Measurements from ENCODE around the gene GPR137. TPM values are rescaled to one million over a fixed set of nuclear protein-coding genes. Genes with fewer than 3 reads are reported as not detected.

GPR137 gene
- total RNA-seq, 1 donor from 2014 or later, result 52.5 TPM

- Mint-ChIP-seq H3K36me3 (ENCODE audit: unreplicated experiment) (peaks cover 4% of the 10 kb centered on the region), H3K4me3 (ENCODE audit: unreplicated experiment) (peak overlapping the region; percentile 21), H3K4me1 (ENCODE audit: low read depth, unreplicated experiment) (peaks cover 17% of the 10 kb centered on the region), H3K27ac (ENCODE audit: unreplicated experiment) (peak overlapping the region; percentile 36), H3K9me3 (ENCODE audit: unreplicated experiment) (peaks cover 15% of the 10 kb centered on the region), H3K27me3 (ENCODE audit: unreplicated experiment) (peaks cover 14% of the 10 kb centered on the region)
- DNase-seq, result peak; percentile 62
- TF ChIP-seq CTCF (IDR thresholded peaks at IDR 0.05; ENCODE audit: partially characterized antibody, unreplicated experiment), result peak; percentile 59
Observed at GRCh38 chr11:64331569-64332371, 46.1 kb downstream of the GPR137 start.

- Mint-ChIP-seq H3K27me3 (ENCODE audit: unreplicated experiment) (peaks cover 17% of the 10 kb centered on the region), H3K4me3 (ENCODE audit: unreplicated experiment) (peak overlapping the region; percentile 20), H3K4me1 (ENCODE audit: low read depth, unreplicated experiment) (peaks cover 23% of the 10 kb centered on the region), H3K27ac (ENCODE audit: unreplicated experiment) (no peak overlapping the region), H3K9me3 (ENCODE audit: unreplicated experiment) (peaks cover 18% of the 10 kb centered on the region), H3K36me3 (ENCODE audit: unreplicated experiment) (no peaks in the 10 kb centered on the region)
- TF ChIP-seq CTCF (IDR thresholded peaks at IDR 0.05; ENCODE audit: partially characterized antibody, unreplicated experiment), result no peak
- no peak for DNase-seq
Observed at GRCh38 chr11:64333556-64333955, 47.9 kb downstream of the GPR137 start.

GRCh38 chr11:64334764-64335735 lies 49.4 kb downstream of the GPR137 start:
- no peak for TF ChIP-seq CTCF (IDR thresholded peaks at IDR 0.05; ENCODE audit: partially characterized antibody, unreplicated experiment)
- peaks cover 27% of the 10 kb centered on the region for H3K4me1 Mint-ChIP-seq (ENCODE audit: low read depth, unreplicated experiment)
- peak overlapping the region; percentile 97 for H3K27ac Mint-ChIP-seq (ENCODE audit: unreplicated experiment)
- peaks cover 14% of the 10 kb centered on the region for H3K27me3 Mint-ChIP-seq (ENCODE audit: unreplicated experiment)
- H3K4me3 Mint-ChIP-seq (ENCODE audit: unreplicated experiment), result peak overlapping the region; percentile 82
- peak; percentile 87 for DNase-seq
- H3K36me3 Mint-ChIP-seq (ENCODE audit: unreplicated experiment), result peaks cover 4% of the 10 kb centered on the region
- H3K9me3 Mint-ChIP-seq (ENCODE audit: unreplicated experiment), result peaks cover 17% of the 10 kb centered on the region

GRCh38 chr11:64337538-64338249 lies 52.0 kb downstream of the GPR137 start:
- TF ChIP-seq CTCF (IDR thresholded peaks at IDR 0.05; ENCODE audit: partially characterized antibody, unreplicated experiment), result no peak
- peaks cover 28% of the 10 kb centered on the region for H3K4me1 Mint-ChIP-seq (ENCODE audit: low read depth, unreplicated experiment)
- no peak for DNase-seq
- H3K27me3 Mint-ChIP-seq (ENCODE audit: unreplicated experiment), result peaks cover 11% of the 10 kb centered on the region
- H3K27ac Mint-ChIP-seq (ENCODE audit: unreplicated experiment), result peak overlapping the region; percentile 43
- peaks cover 4% of the 10 kb centered on the region for H3K36me3 Mint-ChIP-seq (ENCODE audit: unreplicated experiment)
- H3K9me3 Mint-ChIP-seq (ENCODE audit: unreplicated experiment), result peaks cover 25% of the 10 kb centered on the region
- H3K4me3 Mint-ChIP-seq (ENCODE audit: unreplicated experiment), result peak overlapping the region; percentile 30

All from glutamatergic neuron (in vitro differentiated cells).